Iris pigment epithelial cell (primary cell): ENCODE results near the gene CLBA1.
"Not testable (repeated sequence)": the region's sequence is repeated elsewhere in the genome, so short reads cannot be mapped to it uniquely, and the experiment has no call there.

Source experiments
- DNase-seq: peaks from one replicate; pipeline ENCODE4 v3.0.0-alpha.2; 2011; ENCODE audit warnings: low read depth

The CLBA1 gene

DNA sequence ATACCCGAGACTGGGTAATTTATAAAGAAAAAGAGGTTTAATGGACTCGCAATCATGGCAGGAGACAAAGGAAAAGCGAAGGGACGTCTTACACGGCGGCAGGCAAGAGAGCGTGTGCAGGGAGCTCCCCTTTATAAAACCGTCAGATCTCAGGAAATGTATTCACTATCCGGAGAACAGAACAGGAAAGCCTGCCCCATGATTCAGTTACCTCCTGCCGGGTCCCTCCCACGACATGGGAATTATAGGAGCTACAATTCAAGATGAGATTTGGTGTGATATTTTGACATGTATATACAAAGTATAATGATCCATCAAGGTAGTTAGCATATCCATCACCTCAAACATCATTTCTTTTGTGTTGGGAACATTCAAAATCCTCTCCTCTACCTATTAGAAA, 37.6 kb downstream of the CLBA1 start:
- peak; percentile 55 for DNase-seq

- DNase-seq: peak; percentile 86
Observed at GRCh38 chr14:105023791-105024480, 38.3 kb downstream of the CLBA1 start.

- no peak for DNase-seq
Observed at GRCh38 chr14:105025429-105025828, 39.8 kb downstream of the CLBA1 start.

DNA sequence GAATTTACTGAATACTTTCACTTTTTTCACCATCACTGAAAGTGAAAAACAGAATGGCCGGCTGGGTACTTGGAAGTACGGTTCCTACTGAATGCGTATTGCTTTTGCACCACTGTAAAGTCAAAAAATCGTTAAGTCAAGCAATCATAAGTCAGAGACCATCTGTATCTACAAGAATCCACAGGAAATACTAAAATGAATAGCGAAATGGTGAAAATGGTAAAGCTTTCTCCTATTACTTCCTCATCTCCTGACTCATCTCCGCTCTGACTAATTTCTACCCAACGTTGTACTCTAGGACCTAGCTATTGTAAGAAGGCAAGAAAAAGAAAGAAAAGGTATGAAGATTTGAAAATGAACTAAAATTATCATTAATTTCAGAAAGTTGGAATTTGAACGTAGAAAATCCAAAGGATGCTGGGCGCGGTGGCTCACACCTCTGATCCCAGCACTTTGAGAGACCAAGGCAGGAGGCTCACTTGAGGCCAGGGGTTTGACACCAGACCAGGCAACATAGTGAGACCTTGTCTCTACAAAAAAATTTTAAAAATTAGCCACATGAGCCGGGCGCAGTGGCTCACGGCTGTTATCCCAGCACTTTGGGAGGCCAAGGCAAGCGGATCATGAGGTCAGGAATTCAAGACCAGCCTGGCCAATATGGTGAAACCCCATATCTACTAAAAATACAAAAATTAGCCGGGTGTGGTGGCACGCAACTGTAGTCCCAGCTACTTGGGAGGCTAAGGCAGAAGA, 40.6 kb downstream of the CLBA1 start:
- peak; percentile 93 for DNase-seq

DNA sequence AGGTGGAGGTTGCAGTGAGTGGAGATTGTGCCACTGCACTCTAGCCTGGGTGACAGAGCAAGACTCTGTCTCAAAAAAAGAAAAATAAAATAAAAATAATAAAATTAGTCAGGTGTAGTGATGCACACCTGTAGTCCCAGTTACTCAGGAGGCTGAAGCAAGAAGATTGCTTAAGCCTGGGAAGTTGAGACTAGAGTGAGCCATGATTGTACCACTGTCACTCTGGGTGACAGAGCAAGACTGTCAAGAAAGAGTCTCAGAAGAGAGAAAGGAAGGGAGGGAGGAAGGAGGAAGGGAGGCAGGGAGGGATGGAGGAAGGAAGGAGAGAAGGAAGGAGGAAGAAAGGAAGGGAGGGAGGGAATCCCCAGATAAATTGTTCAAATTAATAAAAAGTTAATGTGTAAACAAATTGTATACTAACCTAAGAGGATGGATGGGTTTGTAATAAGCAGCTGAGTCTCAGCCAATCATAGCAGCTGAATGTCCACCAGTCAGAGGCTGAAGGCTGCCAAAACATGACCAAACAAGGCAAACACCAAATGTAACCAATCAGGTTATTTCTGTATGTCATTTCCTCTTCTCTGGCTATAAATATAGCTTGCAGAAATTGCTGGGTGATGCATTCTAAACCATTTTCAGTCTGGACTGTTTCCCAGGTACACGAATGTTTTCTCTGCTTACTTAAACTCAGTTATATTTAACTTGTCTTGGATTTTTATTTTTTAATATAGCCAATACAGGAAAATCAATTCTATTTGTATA, 41.4 kb downstream of the CLBA1 start:
- peak; percentile 62 for DNase-seq

DNA sequence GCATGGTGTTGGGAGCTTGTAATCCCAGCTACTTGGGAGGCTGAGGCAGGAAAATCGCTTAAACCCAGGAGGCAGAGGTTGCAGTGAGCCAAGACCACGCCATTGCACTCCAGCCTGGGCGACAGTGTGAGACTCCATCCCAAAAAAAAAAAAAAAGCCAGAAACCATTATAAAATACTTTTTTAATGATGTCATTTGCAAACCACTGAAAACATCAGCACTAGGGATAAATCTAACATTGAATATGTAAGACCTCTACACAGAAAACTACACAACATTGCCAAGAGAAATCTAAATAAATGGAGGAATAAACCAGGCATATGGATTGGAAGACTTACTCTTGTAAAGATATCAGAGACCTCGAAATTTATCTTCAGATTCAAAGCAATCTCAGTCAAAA, 42.1 kb downstream of the CLBA1 start:
- DNase-seq: not testable (repeated sequence)

- DNase-seq: no peak
Observed at GRCh38 chr14:105028251-105028927, 42.8 kb downstream of the CLBA1 start.

DNA sequence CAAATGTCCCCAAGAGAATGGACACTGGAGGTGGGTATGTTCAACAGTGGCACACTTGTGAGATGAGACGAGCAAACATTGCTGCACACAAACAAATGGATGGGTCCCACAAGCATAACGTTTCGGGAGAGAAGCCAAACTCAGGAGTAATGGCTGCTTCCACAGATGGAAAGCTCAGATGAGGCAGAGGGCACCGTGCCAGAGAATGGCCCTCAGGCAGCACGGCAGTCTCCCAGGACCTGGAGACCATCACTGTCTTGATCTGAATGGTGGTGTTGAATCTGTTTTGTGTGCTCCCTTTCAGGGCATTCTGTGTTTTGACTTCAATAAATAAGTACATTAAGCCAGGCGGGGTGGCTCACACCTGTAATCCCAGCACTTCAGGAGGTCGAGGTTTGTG, 43.8 kb downstream of the CLBA1 start:
- no peak for DNase-seq

- no peak for DNase-seq
Observed at GRCh38 chr14:105030194-105030593, 44.6 kb downstream of the CLBA1 start.

GRCh38 chr14:105030836-105031396, 45.3 kb downstream of the CLBA1 start:
- no peak for DNase-seq

- peak; percentile 72 for DNase-seq
Observed at GRCh38 chr14:105032451-105032901, 46.9 kb downstream of the CLBA1 start.

DNA sequence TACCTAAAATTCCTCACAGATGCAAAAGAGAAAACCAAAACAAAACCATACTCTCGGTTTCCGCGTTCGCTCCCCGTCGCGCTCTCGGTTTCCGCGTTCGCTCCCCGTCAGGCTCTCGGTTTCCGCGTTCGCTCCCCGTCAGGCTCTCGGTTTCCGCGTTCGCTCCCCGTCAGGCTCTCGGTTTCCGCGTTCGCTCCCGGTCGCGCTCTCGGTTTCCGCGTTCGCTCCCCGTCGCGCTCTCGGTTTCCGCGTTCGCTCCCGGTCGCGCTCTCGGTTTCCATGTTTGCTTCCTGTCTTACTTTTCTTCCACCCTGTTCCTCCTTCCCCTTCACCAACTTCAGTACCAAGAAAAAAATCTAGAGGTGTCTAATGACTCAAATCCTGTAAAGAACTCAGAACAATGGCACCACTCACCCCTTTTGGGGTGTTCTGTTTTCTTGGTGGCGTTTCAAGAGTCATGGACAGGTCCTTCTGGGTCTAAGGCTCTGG, 47.9 kb downstream of the CLBA1 start:
- DNase-seq: not testable (repeated sequence)

- DNase-seq: no peak
Observed at GRCh38 chr14:105034315-105035039, 48.9 kb downstream of the CLBA1 start.

GRCh38 chr14:105035616-105036015, 50.0 kb downstream of the CLBA1 start:
- DNase-seq: not testable (repeated sequence)

GRCh38 chr14:105039458-105040205, 54.0 kb downstream of the CLBA1 start:
- no peak for DNase-seq

GRCh38 chr14:105041841-105042765, 56.5 kb downstream of the CLBA1 start:
- DNase-seq: no peak

GRCh38 chr14:105042813-105043212, 57.2 kb downstream of the CLBA1 start:
- DNase-seq: no peak

DNA sequence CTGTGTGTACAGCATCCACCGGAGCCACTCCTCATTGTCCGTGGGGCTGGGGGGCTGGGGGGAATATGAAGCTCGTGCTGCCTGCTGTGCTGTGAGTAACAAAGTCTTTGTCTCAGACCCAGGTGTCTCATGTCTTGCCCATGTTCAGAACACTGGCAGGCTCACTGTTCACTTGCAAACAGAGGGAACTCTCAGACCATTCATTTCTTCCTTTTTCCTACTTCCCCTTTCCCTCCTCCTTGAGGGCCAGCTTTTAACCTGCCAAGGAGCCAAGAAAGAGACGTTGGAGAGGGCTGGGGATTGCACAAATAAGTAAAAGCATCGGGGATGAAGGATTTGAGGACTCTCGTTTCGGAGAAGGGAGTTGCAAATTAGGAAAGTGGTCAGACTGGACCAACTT, 58.1 kb downstream of the CLBA1 start:
- no peak for DNase-seq
